Neural progenitor cell (in vitro differentiated cells): Measurements from ENCODE around the gene HSF2BP. TPM values are rescaled to one million over a fixed set of nuclear protein-coding genes. Genes with fewer than 3 reads are reported as not detected.

Source experiments
- DNase-seq: peaks from one replicate; pipeline ENCODE4 v3.0.0-alpha.2; 2016; ENCODE audit warnings: low spot score
- H2AFZ ChIP-seq: fragments of 200-600 bp; sonication (generic); replicated peaks from 2 replicates; pipeline ENCODE4 v1.6.1; 2016; ENCODE audit warnings: antibody characterized with exemption
- H3F3A ChIP-seq: fragments of 200-600 bp; sonication (generic); 2 replicates; pipeline ENCODE4 v1.6.1; 2016; ENCODE audit warnings: antibody characterized with exemption, low read depth
- H3K27ac ChIP-seq: fragments of 200-600 bp; sonication (generic); 2 replicates; pipeline ENCODE4 v1.5.1; 2016; ENCODE audit warnings: mild to moderate bottlenecking
- H3K27me3 ChIP-seq: fragments of 200-600 bp; sonication (generic); 2 replicates; pipeline ENCODE4 v1.6.1; 2016; ENCODE audit warnings: mild to moderate bottlenecking, moderate library complexity
- H3K36me3 ChIP-seq: fragments of 200-600 bp; sonication (generic); 2 replicates; pipeline ENCODE4 v1.5.1; 2016
- H3K4me1 ChIP-seq: fragments of 200-600 bp; sonication (generic); 2 replicates; pipeline ENCODE4 v1.6.1; 2016; ENCODE audit warnings: mixed run types
- H3K4me2 ChIP-seq: fragments of 200-600 bp; sonication (generic); 2 replicates; pipeline ENCODE4 v1.6.1; 2016
- H3K4me3 ChIP-seq: fragments of 200-600 bp; sonication (generic); 2 replicates; pipeline ENCODE4 v1.5.1; 2016
- H3K79me2 ChIP-seq: fragments of 200-600 bp; sonication (generic); 2 replicates; pipeline ENCODE4 v1.6.1; 2016; ENCODE audit warnings: low read depth
- H3K9ac ChIP-seq: fragments of 200-600 bp; sonication (generic); 2 replicates; pipeline ENCODE4 v1.6.1; 2016
- H3K9me3 ChIP-seq: fragments of 200-600 bp; sonication (generic); 2 replicates; pipeline ENCODE4 v1.5.1; 2016; ENCODE audit warnings: low read depth
- H4K20me1 ChIP-seq: fragments of 200-600 bp; sonication (generic); 2 replicates; pipeline ENCODE4 v1.6.1; 2016; ENCODE audit warnings: low read depth
- H3K27ac Mint-ChIP-seq: 3 replicates; pipeline ENCODE4 v1.8.0; 2021; ENCODE audit warnings: mixed read lengths
- H3K27me3 Mint-ChIP-seq: 2 replicates; pipeline ENCODE4 v1.8.0; 2022; ENCODE audit warnings: low read depth, mild to moderate bottlenecking, inconsistent platforms, moderate library complexity, mixed read lengths; ENCODE audit not compliant: insufficient read depth
- H3K36me3 Mint-ChIP-seq: 3 replicates; pipeline ENCODE4 v1.8.0; 2021; ENCODE audit warnings: mixed read lengths
- H3K4me1 Mint-ChIP-seq: 3 replicates; pipeline ENCODE4 v1.8.0; 2021; ENCODE audit warnings: mixed read lengths
- H3K4me3 Mint-ChIP-seq: 3 replicates; pipeline ENCODE4 v1.8.0; 2021; ENCODE audit warnings: mild to moderate bottlenecking, moderate library complexity, mixed read lengths
- H3K9me3 Mint-ChIP-seq: 3 replicates; pipeline ENCODE4 v1.8.0; 2020; ENCODE audit warnings: mixed read lengths
- CTCF ChIP-seq: fragments of 200-600 bp; sonication (generic); IDR thresholded peaks from 2 replicates; pipeline ENCODE4 v1.5.1; 2017; ENCODE audit warnings: antibody characterized with exemption, mild to moderate bottlenecking
- EZH2 ChIP-seq: fragments of 200-600 bp; sonication (generic); IDR thresholded peaks from 2 replicates; pipeline ENCODE4 v1.6.1; 2017; ENCODE audit warnings: antibody characterized with exemption, mild to moderate bottlenecking, moderate library complexity
- EZH2phosphoT487 ChIP-seq: fragments of 200-600 bp; sonication (generic); IDR thresholded peaks from 2 replicates; pipeline ENCODE4 v1.6.1; 2017; ENCODE audit warnings: antibody characterized with exemption
- total RNA-seq: library from RNA; depleted of rRNA; stranded (reverse); fragments of >200 nt; gene quantifications from 2 replicates; pipeline ENCODE4 v1.2.3, GENCODE V29; 2015; ENCODE audit warnings: low replicate concordance

Gene HSF2BP
- total RNA-seq, 1 donor from 2014 or later, result 0.71 TPM

- no peaks in the 10 kb centered on the region for H3K27me3 ChIP-seq
- no peak overlapping the region for H2AFZ ChIP-seq
- Mint-ChIP-seq H3K36me3 (peaks cover 19% of the 10 kb centered on the region), H3K27ac (no peak overlapping the region), H3K4me3 (no peak overlapping the region), H3K27me3 (no peaks in the 10 kb centered on the region), H3K9me3 (no peaks in the 10 kb centered on the region), H3K4me1 (peaks cover 12% of the 10 kb centered on the region)
- DNase-seq, result no peak
- H3K4me3 ChIP-seq, result no peak overlapping the region
- no peaks in the 10 kb centered on the region for H4K20me1 ChIP-seq
- H3K79me2 ChIP-seq, result no peaks in the 10 kb centered on the region
- H3K36me3 ChIP-seq, result no peaks in the 10 kb centered on the region
- no peak overlapping the region for H3K4me2 ChIP-seq
- H3K27ac ChIP-seq, result no peak overlapping the region
- H3F3A ChIP-seq, result no peaks in the 10 kb centered on the region
- no peak overlapping the region for H3K9ac ChIP-seq
- no peaks in the 10 kb centered on the region for H3K4me1 ChIP-seq
- no peaks in the 10 kb centered on the region for H3K9me3 ChIP-seq
- TF ChIP-seq EZH2, result no peak
- no peak for TF ChIP-seq EZH2phosphoT487
Measured at GRCh38 chr21:43694437-43695079, 35.3 kb upstream of the HSF2BP start.

GRCh38 chr21:43693981-43694380 is 34.7 kb upstream of the HSF2BP start:
- H3K4me2 ChIP-seq, result no peak overlapping the region
- no peak overlapping the region for H3K9ac ChIP-seq
- Mint-ChIP-seq H3K9me3 (no peaks in the 10 kb centered on the region), H3K36me3 (peaks cover 19% of the 10 kb centered on the region), H3K4me3 (no peak overlapping the region), H3K27me3 (no peaks in the 10 kb centered on the region), H3K27ac (no peak overlapping the region), H3K4me1 (peaks cover 8% of the 10 kb centered on the region)
- H4K20me1 ChIP-seq, result no peaks in the 10 kb centered on the region
- H3K27me3 ChIP-seq, result no peaks in the 10 kb centered on the region
- no peaks in the 10 kb centered on the region for H3F3A ChIP-seq
- no peak overlapping the region for H3K4me3 ChIP-seq
- no peaks in the 10 kb centered on the region for H3K9me3 ChIP-seq
- H3K27ac ChIP-seq, result no peak overlapping the region
- H3K36me3 ChIP-seq, result no peaks in the 10 kb centered on the region
- no peak for DNase-seq
- no peaks in the 10 kb centered on the region for H3K79me2 ChIP-seq
- no peak for TF ChIP-seq EZH2phosphoT487
- H2AFZ ChIP-seq, result no peak overlapping the region
- no peaks in the 10 kb centered on the region for H3K4me1 ChIP-seq

GRCh38 chr21:43692949-43693348 is 33.7 kb upstream of the HSF2BP start:
- Histone ChIP-seq H3K27me3 (no peaks in the 10 kb centered on the region), H3K36me3 (no peaks in the 10 kb centered on the region), H3F3A (no peaks in the 10 kb centered on the region), H2AFZ (no peak overlapping the region), H4K20me1 (no peaks in the 10 kb centered on the region), H3K4me2 (no peak overlapping the region), H3K9ac (no peak overlapping the region), H3K4me3 (no peak overlapping the region), H3K27ac (no peak overlapping the region), H3K4me1 (no peaks in the 10 kb centered on the region), H3K79me2 (no peaks in the 10 kb centered on the region), H3K9me3 (no peaks in the 10 kb centered on the region)
- H3K4me1 Mint-ChIP-seq, result peaks cover 4% of the 10 kb centered on the region
- TF ChIP-seq EZH2 (no peak), CTCF (no peak), EZH2phosphoT487 (no peak)
- H3K9me3 Mint-ChIP-seq, result no peaks in the 10 kb centered on the region
- no peak for DNase-seq
- peaks cover 19% of the 10 kb centered on the region for H3K36me3 Mint-ChIP-seq
- no peak overlapping the region for H3K4me3 Mint-ChIP-seq
- no peaks in the 10 kb centered on the region for H3K27me3 Mint-ChIP-seq
- no peak overlapping the region for H3K27ac Mint-ChIP-seq

- Histone ChIP-seq H3K27me3 (no peaks in the 10 kb centered on the region), H3K27ac (no peak overlapping the region), H3K36me3 (no peaks in the 10 kb centered on the region), H3K4me1 (no peaks in the 10 kb centered on the region), H3K79me2 (no peaks in the 10 kb centered on the region), H3F3A (no peaks in the 10 kb centered on the region), H3K9ac (no peak overlapping the region), H3K9me3 (no peaks in the 10 kb centered on the region), H3K4me2 (no peak overlapping the region), H2AFZ (no peak overlapping the region), H4K20me1 (no peaks in the 10 kb centered on the region), H3K4me3 (no peak overlapping the region)
- TF ChIP-seq EZH2phosphoT487 (no peak), CTCF (no peak), EZH2 (no peak)
- DNase-seq, result no peak
- Mint-ChIP-seq H3K27ac (no peak overlapping the region), H3K27me3 (no peaks in the 10 kb centered on the region), H3K9me3 (no peaks in the 10 kb centered on the region), H3K36me3 (peaks cover 20% of the 10 kb centered on the region), H3K4me1 (no peaks in the 10 kb centered on the region), H3K4me3 (no peak overlapping the region)
Measured at GRCh38 chr21:43691801-43692200, 32.5 kb upstream of the HSF2BP start.
